ENCODE measurements around the gene CASZ1. TPM values are rescaled to one million over a fixed set of nuclear protein-coding genes. Genes with fewer than 3 reads are reported as not detected.

Gene CASZ1
- total RNA-seq, 2 donors from 2014 or later = 45.0 to 56.0 TPM

DNA sequence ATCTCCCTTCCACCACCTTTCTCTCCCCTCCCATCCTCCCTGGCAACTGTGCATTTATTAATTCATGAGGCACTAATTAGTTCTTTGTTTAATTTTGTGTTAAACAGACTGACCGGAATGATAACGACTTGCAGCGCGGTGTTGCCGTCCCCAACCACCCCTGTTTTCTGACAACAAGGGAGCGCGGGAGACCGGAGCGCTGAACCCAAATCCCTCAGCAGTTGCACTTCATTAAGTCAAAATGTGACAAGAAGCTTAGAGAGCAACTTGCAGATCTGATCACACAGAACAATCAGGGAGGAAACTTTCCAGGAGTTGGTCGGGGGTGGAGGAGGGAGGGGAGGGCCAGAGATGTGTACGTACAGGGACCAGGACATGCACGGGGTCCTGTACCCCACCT, 89.2 kb downstream of the CASZ1 start:
- Histone ChIP-seq H3K4me3 (no peak overlapping the region), H3K27me3 (no peaks in the 10 kb centered on the region), H3K9me3 (no peaks in the 10 kb centered on the region), H3K27ac (no peak overlapping the region), H3K9ac (ENCODE audit: low read depth in 2 of 2, low read length in 2 of 2) (no peak overlapping the region), H3K36me3 (no peaks in the 10 kb centered on the region), H3K4me1 (no peaks in the 10 kb centered on the region)
- TF ChIP-seq, protein P1, sequence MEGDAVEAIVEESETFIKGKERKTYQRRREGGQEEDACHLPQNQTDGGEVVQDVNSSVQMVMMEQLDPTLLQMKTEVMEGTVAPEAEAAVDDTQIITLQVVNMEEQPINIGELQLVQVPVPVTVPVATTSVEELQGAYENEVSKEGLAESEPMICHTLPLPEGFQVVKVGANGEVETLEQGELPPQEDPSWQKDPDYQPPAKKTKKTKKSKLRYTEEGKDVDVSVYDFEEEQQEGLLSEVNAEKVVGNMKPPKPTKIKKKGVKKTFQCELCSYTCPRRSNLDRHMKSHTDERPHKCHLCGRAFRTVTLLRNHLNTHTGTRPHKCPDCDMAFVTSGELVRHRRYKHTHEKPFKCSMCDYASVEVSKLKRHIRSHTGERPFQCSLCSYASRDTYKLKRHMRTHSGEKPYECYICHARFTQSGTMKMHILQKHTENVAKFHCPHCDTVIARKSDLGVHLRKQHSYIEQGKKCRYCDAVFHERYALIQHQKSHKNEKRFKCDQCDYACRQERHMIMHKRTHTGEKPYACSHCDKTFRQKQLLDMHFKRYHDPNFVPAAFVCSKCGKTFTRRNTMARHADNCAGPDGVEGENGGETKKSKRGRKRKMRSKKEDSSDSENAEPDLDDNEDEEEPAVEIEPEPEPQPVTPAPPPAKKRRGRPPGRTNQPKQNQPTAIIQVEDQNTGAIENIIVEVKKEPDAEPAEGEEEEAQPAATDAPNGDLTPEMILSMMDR (IDR thresholded peaks at IDR 0.05) = no peak
- intact Hi-C loops (cut with DNase I) = no loop called here
- no peak for DNase-seq

DNA sequence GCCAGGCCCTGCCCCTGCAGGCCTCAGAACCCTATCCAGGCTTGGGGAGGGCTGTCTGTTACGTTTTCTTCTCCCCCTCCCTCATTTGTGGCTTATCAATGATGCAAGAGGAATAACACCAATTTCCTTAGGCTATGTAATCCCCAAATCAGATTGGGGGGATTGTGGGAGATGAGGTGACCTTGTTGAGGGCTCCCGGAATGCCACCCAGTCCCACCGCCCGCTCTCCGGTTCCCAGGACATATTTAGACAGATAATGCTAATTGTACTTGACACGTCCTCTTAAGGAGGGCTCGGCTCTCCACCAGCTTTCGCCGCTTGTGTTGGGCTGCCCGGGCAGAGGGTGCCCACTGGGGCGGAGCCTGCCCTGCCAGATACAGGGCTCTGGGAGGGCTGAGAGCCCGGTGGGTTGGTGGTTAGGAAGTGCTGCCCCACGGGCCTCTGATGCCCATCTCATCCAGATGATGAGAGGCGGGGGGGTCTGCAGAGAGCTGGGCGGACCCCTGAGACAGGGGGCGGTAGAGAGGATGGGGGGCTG, 90.0 kb downstream of the CASZ1 start:
- no peak for DNase-seq
- Histone ChIP-seq H3K9ac (ENCODE audit: low read depth in 2 of 2, low read length in 2 of 2) (no peak overlapping the region), H3K4me1 (no peaks in the 10 kb centered on the region), H3K4me3 (no peak overlapping the region), H3K9me3 (no peaks in the 10 kb centered on the region), H3K27ac (no peak overlapping the region), H3K36me3 (no peaks in the 10 kb centered on the region), H3K27me3 (no peaks in the 10 kb centered on the region)
- intact Hi-C loops (cut with DNase I) = no loop called here
- TF ChIP-seq, protein P1 (IDR thresholded peaks at IDR 0.05) = no peak

DNA sequence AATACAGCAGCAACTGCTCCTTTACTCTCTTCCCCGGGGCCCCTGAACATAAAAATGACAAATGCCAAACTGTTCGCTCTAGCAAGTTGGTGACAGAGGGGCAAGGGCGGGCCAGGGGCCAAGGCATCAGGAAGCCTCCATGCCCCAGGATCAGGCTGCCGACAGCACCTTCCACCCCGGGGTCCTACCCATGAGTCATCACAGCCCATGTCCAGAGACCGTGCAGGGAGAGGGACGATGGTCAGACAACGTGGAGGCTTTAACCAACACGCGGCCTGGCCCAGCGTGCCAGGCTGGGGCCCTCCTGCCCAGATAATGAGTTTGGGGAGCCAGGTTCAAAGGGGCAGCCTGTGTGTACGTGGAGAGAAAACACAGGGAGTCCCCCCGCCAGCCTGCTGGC, 90.5 kb downstream of the CASZ1 start:
- Histone ChIP-seq H3K4me1 (no peaks in the 10 kb centered on the region), H3K9ac (ENCODE audit: low read depth in 2 of 2, low read length in 2 of 2) (no peak overlapping the region), H3K36me3 (no peaks in the 10 kb centered on the region), H3K9me3 (no peaks in the 10 kb centered on the region), H3K27ac (no peak overlapping the region), H3K27me3 (no peaks in the 10 kb centered on the region), H3K4me3 (no peak overlapping the region)
- TF ChIP-seq, protein P1 (IDR thresholded peaks at IDR 0.05) = no peak
- intact Hi-C loops (cut with DNase I) = no loop called here
- DNase-seq = no peak

DNA sequence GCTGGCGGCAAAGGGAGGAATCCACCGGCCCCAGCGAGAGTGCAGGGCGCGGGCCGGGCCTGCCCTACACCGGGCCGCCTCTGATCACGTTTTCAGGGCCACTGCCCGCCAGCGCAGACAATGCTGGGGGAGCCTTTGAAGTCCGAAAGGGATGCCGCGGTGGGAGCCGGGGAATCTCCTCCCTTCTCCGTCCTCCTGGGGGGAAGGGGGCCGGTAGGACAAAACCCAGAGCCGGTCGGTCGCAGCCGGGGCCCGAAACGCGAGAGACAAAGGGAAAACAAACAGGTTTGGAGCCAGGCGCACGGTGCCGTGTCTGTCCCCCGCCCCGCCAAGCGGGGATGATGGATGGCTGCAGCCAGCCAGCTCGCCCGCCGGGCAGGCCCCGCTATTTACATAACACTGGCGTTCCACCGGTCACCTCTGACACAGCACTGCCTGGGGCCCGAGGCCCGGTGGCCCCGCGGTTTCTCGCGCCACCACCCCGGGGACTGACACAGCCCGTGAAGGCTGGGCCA, 92.0 kb downstream of the CASZ1 start:
- no peak for DNase-seq
- Histone ChIP-seq H3K36me3 (no peaks in the 10 kb centered on the region), H3K4me1 (no peaks in the 10 kb centered on the region), H3K4me3 (no peak overlapping the region), H3K27me3 (no peaks in the 10 kb centered on the region), H3K9me3 (no peaks in the 10 kb centered on the region), H3K27ac (no peak overlapping the region), H3K9ac (ENCODE audit: low read depth in 2 of 2, low read length in 2 of 2) (no peak overlapping the region)
- TF ChIP-seq, protein P1 (IDR thresholded peaks at IDR 0.05) = no peak
- intact Hi-C loops (cut with DNase I) = no loop called here

DNA sequence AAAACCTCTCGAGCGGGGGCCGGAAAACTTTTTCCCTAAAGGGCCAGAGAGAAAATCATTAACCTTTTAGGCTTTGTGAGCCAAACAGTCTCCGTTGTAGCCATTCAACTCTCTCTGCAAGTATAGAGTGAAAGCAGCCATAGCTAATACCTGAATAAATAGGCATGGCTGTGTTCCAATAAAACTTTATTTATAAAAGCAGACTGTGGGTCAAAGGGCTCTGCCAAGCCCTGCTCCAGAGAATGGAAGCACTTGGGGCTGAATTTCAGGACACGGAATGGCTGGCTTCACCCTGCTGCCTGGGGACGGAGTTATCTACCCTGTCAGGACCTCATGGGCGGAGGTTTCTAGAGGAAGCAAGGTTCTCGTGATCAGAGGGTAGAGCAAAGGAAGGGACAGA, 92.7 kb downstream of the CASZ1 start:
- intact Hi-C loops (cut with DNase I) = no loop called here

More for the DNA sequence above, 92.7 kb downstream of the CASZ1 start:
- Histone ChIP-seq H3K36me3 (no peaks in the 10 kb centered on the region), H3K4me3 (no peak overlapping the region), H3K27me3 (no peaks in the 10 kb centered on the region), H3K27ac (no peak overlapping the region), H3K9ac (ENCODE audit: low read depth in 2 of 2, low read length in 2 of 2) (no peak overlapping the region), H3K9me3 (no peaks in the 10 kb centered on the region), H3K4me1 (no peaks in the 10 kb centered on the region)
- TF ChIP-seq, protein P1 (IDR thresholded peaks at IDR 0.05) = no peak
- no peak for DNase-seq

All from colonic mucosa (tissue), 4 donors.